GM18867 (cell line): ENCODE measurements around the gene CEBPA.
"Not testable (repeated sequence)": the region's sequence is repeated elsewhere in the genome, so short reads cannot be mapped to it uniquely, and the experiment has no call there.

Source experiments
- ATAC-seq: cut with Tn5 transposase; IDR thresholded peaks from one replicate; pipeline ENCODE4 v1.9.1; 2021; ENCODE audit warnings: mild to moderate bottlenecking, moderate library complexity; ENCODE audit not compliant: unreplicated experiment

The CEBPA gene

DNA sequence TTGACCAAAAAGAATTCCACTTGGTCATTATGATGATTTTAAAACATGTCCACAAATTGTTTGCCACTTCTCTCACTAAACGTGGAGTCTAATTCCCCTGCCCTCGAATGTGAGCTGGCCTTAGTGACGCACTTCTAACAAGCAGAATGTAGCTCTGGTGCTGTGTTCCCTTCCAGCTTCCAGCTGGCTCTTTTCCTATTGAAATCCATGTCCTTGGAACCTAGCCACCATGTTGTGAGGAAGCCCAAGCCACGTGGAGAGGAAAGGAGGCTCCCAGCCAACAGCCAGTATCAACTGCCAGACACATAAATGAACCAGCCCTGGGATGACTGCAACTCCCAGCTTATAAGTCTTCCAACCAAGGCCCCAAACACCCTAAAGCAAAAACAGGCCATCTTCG is 23.6 kb upstream of the CEBPA start:
- no peak for ATAC-seq

DNA sequence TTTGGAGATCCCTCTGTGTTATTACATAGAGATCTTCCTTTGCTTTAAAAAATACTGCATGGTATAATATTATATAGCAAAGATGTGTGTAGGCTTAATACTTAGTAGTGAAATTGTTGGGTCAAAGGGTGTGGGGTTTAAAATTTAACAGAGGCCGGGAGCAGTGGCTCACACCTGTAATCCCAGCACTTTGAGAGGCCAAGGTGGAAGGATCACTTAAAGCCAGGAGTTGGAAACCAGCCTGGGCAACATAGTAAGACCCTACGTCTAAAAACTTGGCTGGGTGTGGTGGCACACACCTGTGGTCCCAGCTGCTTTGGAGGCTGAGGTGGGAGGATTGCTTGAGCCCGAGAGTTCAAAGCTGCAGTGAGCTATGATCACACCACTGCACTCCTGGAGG is 22.3 kb upstream of the CEBPA start:
- ATAC-seq, result no peak

DNA sequence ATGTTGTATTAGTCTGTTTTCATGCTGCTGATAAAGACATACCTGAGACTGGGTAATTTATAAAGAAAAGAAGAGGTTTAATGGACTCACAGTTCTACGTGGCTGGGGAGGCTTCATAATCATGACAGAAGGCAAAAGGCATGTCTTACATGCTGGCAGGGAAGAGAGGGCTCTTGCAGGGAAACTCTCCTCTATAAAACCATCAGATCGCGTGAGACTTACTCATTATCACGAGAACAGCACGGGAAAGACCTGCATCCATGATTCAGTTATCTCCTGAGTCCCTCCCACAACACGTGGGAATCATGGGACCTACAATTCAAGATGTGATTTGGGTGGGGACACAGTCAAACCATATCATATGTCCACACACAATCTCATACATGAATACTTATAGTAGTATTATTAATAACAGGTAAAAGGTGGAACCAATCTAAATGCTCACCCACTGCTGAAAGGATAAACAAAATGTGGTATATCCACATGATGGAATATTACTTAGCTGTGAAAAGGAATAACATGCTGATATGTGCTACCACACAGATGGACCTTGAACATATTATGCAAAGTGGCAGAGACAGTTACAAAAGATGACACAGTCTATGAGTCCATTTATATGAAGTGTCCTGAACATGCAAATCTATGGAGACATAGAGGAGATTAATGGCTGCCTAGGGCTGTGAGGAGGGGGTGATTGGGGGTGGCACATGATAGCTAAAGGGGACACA is 20.9 kb upstream of the CEBPA start:
- ATAC-seq, result no peak

DNA sequence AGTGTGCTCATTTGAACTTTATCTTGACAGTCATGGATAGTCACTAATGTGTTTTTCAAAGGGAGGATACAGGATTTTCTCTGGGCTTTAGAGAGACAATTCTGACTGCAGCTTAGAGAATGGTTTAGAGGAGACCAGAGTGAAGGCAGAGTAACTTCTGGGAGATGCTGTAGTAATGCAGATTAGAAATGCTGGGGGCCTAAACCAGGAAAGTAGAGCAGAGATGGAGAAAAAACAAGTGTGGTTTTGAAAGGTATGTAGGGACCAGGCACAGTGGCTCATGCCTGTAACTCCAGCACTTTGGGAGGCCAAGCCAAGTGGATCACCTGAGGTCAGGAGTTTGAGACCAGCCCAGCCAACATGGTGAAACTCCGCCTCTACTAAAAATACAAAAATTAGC is 18.3 kb upstream of the CEBPA start:
- no peak for ATAC-seq

DNA sequence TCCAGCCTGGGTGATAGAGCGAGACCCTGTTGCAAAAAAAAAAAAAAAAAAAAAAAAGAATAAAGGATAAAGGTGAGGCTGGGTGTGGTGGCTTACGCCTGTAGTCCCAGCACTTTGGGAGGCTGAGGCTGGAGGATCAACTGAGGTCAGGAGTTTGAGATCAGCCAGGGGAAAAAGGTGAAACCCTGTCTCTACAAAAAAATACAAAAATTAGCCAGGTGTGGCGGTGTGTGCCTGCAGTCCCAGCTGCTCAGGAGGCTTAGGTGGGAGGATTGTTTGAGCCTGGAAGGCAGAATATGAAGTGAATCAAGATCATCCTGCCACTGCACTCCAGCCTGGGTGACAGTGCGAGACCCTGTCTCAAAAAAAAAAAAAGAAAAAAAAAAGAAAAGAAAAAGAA is 15.7 kb upstream of the CEBPA start:
- ATAC-seq, result not testable (repeated sequence)

DNA sequence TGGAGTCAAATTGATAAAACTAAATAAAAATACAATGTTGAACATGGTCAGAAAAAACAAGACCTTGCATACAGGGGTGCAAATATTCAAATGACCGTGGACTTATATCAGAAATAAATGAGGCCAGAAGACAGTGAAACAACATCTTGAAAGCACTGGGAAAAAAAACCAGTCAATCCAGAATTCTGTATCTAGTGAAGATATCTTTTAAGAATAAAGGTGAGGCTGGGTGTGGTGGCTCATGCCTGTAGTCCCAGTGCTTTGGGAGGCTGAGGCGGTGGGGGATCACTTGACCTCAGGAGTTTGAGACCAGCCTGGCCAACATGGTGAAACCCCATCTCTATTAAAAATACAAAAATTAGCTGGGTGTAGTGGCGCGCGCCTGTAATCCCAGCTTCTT is 15.2 kb upstream of the CEBPA start:
- no peak for ATAC-seq

DNA sequence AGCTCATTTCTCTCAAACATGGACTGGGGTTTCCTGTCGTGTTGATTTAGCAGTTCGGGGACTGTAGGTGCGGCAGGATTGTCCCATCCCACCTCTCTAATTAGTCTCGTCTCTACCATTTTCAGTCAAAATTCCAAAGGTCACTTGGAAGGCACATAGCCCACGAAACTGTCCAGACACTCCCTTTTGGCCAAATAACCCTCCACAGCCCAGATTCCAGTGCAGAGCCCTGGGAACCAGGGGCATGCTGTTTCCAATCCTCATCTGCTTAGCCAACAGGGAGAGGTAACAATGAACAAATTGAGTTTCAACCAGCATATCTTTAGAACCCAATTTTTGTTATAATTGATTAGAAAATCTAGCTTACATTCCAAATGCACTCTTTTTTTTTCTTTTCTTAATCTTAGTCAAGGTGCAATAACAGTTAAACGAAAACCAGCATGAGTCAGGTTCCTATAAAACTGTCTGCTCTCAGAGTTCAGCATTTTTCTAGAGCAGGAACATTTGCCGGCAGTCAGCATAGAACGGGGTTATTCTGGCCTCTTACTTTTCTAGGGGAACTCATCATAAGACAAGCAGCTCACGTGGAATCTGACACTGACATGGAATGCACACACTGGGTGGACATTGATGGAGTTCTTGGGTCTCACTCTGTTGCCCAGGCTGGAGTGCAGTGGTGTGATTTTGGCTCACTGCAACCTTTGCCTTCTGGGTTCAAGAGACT is 14.4 kb upstream of the CEBPA start:
- no peak for ATAC-seq

DNA sequence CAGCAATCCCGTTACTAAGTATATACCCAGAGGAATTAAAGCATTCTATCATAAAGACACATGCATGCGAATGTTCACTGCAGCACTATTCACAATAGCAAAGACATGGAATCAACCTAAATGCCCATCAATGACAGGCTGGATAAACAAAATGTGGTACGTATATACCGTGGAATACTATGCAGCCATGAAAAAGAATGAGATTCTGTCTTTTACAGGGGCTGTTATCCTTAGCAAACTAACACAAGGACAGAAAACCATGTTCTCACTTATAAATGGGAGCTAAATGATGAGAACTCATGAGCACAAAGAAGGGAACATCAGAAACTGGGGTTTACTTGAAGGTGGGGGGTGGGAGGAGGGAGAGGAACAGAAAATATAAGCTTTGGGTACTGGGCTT is 10.5 kb upstream of the CEBPA start:
- not testable (repeated sequence) for ATAC-seq

DNA sequence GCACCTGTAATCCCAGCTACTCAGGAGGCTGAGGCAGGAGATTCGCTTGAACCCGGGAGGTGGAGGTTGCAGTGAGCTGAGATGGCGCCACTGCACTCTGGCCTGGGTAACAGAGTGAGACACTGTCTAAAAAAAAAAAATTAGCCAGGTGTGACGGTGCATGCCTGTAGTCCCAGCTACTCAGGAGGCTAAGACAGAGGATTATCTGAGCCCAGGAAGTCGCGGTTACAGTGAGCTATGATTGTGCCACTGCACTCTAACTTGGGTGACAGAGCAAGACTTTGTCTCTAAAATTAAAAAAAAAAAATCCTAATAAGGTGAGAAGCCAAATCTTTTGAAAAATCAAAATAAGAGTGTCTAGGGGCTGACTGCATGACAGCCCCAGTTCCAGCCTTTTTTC is 9.7 kb upstream of the CEBPA start:
- ATAC-seq, result no peak

DNA sequence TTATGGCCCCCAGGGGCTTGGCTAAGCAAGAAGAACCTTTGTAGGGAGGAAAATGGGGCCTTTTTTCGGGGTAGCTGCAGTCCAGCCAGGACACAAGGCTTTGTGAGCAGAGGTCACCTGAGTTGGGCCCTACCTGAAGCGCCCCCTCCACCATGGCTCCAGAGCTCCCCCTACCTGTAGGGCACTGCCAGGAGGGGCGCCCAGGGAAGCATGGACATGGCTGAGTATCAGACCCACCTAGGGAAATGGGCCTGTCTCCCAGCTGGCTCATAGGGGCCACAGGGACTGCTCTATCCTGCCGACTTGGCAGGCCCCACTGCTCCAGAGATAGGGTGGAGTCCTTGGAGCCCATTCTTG is 9.0 kb upstream of the CEBPA start:
- no peak for ATAC-seq

DNA sequence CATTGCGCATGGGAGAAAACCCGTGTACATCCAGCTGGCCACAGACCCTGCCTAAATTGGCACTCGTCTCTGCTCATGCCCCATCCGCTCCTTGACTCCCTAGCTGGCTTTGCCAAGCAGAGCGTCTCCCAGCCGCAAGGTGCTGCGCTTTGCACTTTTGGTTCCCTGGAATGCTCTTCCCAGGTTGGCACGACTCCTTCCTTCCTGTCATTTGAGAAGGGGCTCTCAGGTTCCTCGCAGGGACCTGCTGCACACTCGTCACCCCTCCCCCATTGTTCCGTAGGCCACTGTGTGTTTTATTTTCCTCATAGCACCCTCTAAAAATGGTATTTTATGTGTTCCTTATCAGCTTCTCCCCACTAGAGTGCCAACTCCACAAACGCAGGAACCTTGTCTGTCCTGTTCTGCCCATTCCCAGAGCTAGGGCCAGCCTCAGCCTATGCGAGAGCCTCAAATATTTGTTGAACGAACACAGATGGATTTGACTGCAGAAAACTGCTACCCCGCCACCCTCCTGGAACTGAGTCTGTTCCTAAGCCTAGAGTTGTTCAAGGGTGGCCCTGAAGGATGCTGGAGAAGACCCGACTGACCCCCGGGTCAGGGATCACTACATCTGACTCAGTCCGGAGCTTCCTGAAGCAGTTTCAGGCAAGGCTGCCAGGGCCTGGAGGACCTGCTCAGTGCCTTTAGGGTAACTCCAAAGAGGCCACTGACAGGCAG is 8.4 kb upstream of the CEBPA start:
- ATAC-seq, result no peak

DNA sequence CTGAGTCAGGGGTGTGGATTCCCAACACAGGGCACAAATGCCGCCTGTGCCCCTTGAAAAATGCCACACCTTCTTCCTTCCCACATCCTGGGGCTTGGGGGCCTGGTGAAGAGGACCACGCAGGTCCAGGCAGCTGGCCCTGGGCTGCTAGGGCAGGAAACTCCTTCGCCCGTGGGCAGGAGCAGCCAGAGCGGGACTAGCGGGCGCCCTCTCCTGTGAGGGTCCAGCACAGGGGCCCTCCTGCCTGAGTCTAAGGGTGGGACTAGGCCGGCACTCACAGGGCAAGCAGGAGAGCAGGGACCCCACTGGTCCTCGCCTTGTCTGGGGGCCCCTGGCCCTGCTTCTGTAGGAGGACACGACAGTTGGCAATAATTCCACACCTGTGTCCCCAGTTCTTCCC is 7.5 kb upstream of the CEBPA start:
- no peak for ATAC-seq

DNA sequence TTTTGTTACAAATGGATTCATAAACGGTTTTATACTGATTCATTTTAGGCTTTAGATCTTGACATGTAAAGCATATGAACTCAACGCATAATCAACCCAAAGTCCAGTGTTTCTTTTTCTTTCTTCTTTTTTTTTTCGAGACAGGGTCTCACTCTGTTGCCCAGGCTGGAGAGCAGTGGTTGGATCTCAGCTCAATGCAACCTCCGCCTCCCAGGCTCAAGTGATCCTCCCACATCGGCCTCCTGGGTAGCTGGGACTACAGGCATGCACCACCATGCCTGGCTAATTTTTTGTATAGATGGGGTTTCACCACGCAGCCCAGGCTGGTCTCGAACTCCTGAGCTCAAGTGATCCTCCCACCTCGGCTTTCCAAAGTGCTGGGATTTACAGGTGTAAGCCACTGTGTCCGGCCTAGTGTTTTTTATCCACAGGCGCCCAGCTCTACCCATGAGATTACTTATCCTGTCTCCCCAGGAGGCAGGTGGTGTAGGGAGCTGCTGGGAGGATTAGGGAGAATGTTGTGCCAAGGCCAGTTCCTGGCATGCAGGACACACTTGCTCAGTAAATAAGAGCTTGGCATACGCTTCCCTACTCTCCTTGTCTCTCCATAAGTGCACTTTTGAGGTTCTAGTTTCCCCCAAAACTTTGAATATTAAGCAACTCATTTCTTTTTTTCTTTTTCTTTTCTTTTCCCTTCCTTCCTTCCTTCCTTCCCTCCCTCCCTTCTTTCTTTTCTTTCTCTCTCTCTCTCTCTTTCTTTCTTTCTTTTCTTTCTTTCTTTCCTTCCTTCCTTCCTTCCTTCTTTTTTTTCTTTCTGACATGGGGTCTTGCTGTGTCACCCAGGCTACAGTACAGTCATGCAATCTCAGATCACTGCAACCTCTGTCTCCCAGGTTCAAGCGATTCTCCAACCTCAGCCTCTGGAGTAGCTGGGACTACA is 4.8 kb upstream of the CEBPA start:
- no peak for ATAC-seq

DNA sequence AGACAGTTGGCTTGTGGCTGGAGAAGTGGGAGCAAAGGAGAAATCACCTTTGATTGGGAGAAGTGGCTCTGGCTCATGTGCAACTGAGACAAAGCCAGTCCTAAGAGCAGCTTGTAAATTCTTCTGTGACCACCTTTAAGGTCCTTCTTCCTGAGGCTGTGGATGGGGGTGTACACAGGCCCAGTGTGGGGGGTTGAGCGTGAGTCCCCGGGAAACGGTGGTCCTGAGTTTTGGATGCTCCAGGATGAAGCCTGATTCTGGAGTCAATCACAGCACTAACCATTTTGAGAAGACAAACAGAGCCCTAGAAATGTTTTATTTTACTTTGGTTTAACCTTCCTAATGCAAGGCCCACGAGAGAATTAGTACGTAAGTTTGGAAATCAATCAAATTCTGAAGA is 3.9 kb upstream of the CEBPA start:
- ATAC-seq, result no peak

DNA sequence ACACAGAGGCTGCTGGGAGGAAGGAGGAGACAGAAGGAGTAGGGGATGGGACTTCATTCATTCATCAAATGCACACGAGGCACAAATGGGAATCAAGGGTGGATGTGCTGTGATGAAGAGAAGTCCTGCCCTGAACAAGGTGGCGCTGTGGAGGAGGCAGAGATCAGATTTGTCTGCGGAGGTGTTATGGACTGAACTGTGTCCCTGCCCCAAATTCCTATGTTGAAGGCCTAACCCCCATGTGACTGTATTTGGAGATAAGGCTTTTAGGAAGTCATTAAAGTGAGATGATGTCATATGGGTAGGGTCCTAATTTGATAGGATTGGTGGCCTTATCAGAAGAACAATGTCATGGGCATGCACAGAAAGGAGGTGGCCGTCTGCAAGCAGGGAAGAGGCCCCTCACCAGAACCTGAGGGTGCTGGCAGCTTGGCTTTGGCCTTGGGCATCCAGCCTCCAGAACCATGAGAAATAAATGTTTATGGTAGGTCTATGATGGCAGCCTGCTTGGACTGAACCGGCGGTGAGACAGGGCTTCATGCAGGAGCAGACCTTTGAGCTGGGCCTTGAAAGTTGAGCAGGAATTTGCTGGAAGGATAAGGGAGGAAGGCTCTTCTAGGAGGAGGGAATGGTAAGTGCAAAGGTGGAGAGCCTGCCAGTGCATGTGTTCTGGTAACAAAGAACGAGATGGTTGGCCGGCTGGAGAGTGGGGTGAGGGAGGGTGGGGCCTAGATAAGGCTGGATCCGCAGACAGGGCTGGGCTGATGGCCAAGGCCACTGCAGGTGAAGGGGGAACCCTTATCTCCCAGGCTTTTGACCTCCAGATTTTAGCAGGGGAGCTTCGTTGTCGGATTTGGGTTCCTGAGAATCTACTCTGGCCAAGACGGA is 2.7 kb upstream of the CEBPA start:
- no peak for ATAC-seq

DNA sequence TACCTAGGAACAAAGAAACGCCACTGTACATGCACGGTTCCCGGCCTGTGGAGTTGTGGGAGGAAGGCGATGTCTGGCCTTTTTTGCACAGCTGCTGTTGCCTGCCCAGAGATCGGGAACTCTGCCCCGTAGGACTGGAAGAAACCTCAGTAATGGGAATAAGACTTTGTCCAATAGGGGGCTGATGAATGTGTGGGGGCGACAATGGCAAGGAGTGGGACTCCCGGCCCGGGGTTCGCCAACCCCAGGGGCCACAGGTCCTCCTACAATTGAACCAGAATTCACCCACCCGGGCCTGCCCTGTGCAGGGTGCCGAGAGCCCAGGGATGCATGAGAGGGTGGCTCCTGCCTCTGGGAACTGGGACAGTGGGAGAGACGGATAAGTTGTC is 2.0 kb upstream of the CEBPA start:
- no peak for ATAC-seq

DNA sequence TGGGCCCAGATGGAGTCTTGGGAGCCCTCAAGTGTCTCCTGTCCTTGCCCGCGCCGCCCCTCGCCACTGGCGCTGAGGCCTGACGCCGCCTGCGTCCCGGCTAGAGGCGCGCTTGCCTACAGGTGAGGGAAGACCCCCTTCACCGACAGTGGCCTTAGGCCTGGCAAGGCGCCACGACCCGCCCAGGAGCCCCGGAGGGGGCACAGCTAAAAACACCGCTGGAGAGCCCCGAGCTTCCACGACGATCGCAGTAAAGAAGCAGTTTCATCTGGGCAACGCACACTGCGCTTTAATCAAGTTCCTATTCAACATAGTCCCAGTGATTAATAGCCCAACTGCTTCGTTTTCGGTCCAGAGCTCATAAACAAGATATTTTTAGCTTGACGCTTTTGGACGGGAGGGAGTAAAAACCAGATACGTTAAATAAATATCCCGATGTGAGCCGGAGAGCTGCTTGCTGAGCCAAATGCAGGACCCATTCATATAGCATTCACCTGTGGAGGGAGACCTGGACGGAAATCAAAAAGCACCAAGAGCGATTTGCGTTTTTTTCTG is 1.5 kb upstream of the CEBPA start:
- no peak for ATAC-seq

DNA sequence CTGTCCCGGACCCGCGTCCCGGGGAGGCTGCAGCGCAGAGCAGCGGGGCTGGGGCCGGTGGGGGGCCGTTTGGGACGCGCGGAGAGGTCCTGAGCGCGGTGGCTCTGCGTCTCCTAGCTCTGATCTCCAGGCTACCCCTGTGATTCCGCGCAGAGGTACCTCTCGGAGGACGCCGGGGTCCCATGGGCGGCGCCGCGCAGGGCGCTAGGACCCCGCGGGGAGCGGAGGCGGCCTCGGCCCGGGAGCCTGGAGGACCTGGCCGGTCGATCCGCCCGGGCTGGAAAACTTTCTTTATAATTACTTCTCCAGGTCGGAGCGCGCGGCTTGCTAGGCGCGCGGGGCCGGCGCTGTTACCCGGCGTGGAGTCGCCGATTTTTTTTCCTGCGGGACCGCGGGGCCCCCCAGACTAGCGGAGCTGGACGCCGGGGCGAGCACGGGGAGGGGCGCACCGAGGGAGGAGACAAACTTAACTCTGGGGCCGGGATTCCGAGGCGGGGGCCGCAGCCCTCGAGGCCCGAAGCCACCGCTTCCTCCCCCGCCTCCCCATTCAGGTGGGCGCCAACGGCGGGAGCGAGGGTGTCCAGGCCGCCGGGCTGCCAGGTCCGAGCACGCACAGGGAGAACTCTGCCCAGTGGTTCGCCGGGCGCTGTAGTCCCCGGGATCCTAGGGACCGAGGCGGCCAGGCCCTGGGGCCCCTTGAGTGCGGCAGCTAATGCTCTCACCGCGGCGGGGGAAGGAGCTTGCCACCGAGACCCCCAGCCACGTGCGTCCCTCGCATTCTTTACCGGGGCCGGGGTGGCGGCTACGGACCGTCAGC is 848 bp upstream of the CEBPA start:
- ATAC-seq, result peak; percentile 30

DNA sequence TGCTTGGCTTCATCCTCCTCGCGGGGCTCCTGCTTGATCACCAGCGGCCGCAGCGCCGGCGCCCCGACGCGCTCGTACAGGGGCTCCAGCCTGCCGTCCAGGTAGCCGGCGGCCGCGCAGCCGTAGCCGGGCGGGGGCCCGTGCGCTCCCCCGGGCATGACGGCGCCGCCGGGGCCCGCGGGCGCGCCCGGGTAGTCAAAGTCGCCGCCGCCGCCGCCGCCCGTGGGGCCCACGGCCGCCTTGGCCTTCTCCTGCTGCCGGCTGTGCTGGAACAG is 497 bp downstream of the CEBPA start:
- ATAC-seq, result no peak
